ENCODE results near the gene SSTR3. TPM values are rescaled to one million over a fixed set of nuclear protein-coding genes. Genes with fewer than 3 reads are reported as not detected.

Gene SSTR3
- total RNA-seq, 1 experiment from 2014 or later = 0.08 TPM

GRCh38 chr22:37214731-37215030 is 2.4 kb upstream of the SSTR3 start:
- H3K27ac ChIP-seq (ENCODE audit: low read length) = no peak overlapping the region
- ChIA-PET POLR2A (no interaction called here), CTCF (no interaction called here)
- BruUV-seq (replicated peaks) = no TSS peak
- no peaks in the 10 kb centered on the region for H3K36me3 ChIP-seq (ENCODE audit: control insufficient read depth, insufficient read depth, low read length)
- no peak for DNase-seq (ENCODE audit: low read depth, low spot score)
- H3K27me3 ChIP-seq (ENCODE audit: control insufficient read depth, insufficient read depth, low read length) = no peaks in the 10 kb centered on the region
- in situ Hi-C loops (cut with HindIII; ENCODE audit: low pct_unique_long_range_greater_than_20kb, low sequenced_read_pairs) (no loop called here), intact Hi-C loops (cut with micrococcal nuclease; ENCODE audit: unreplicated experiment) (no loop called here)
- H3K9me3 ChIP-seq (ENCODE audit: control insufficient read depth, insufficient read depth, low read depth, low read length) = no peaks in the 10 kb centered on the region
- no peak for ATAC-seq
- H3K4me3 ChIP-seq (ENCODE audit: low read depth in 2 of 2, low read length in 2 of 2) = no peak overlapping the region
- no peaks in the 10 kb centered on the region for H3K4me1 ChIP-seq (ENCODE audit: control insufficient read depth, insufficient read depth, low read length)
- TF ChIP-seq SIN3A (IDR thresholded peaks at IDR 0.05; ENCODE audit: borderline replicate concordance, insufficient read depth, low read depth, low read length) (no peak), POLR2AphosphoS5 (IDR thresholded peaks at IDR 0.05; ENCODE audit: low read depth, low read length) (no peak), TCF7L2 (IDR thresholded peaks at IDR 0.05; ENCODE audit: low read depth, low read length) (no peak)
- TF ChIP-seq, protein P1, sequence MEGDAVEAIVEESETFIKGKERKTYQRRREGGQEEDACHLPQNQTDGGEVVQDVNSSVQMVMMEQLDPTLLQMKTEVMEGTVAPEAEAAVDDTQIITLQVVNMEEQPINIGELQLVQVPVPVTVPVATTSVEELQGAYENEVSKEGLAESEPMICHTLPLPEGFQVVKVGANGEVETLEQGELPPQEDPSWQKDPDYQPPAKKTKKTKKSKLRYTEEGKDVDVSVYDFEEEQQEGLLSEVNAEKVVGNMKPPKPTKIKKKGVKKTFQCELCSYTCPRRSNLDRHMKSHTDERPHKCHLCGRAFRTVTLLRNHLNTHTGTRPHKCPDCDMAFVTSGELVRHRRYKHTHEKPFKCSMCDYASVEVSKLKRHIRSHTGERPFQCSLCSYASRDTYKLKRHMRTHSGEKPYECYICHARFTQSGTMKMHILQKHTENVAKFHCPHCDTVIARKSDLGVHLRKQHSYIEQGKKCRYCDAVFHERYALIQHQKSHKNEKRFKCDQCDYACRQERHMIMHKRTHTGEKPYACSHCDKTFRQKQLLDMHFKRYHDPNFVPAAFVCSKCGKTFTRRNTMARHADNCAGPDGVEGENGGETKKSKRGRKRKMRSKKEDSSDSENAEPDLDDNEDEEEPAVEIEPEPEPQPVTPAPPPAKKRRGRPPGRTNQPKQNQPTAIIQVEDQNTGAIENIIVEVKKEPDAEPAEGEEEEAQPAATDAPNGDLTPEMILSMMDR (IDR thresholded peaks at IDR 0.05) = no peak
- TF ChIP-seq, protein P2, sequence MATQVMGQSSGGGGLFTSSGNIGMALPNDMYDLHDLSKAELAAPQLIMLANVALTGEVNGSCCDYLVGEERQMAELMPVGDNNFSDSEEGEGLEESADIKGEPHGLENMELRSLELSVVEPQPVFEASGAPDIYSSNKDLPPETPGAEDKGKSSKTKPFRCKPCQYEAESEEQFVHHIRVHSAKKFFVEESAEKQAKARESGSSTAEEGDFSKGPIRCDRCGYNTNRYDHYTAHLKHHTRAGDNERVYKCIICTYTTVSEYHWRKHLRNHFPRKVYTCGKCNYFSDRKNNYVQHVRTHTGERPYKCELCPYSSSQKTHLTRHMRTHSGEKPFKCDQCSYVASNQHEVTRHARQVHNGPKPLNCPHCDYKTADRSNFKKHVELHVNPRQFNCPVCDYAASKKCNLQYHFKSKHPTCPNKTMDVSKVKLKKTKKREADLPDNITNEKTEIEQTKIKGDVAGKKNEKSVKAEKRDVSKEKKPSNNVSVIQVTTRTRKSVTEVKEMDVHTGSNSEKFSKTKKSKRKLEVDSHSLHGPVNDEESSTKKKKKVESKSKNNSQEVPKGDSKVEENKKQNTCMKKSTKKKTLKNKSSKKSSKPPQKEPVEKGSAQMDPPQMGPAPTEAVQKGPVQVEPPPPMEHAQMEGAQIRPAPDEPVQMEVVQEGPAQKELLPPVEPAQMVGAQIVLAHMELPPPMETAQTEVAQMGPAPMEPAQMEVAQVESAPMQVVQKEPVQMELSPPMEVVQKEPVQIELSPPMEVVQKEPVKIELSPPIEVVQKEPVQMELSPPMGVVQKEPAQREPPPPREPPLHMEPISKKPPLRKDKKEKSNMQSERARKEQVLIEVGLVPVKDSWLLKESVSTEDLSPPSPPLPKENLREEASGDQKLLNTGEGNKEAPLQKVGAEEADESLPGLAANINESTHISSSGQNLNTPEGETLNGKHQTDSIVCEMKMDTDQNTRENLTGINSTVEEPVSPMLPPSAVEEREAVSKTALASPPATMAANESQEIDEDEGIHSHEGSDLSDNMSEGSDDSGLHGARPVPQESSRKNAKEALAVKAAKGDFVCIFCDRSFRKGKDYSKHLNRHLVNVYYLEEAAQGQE (IDR thresholded peaks at IDR 0.05; ENCODE audit: insufficient read depth in 1 of 2, low read depth in 2 of 2, low read length in 1 of 2) = no peak

- intact Hi-C loops (cut with micrococcal nuclease; ENCODE audit: unreplicated experiment) (no loop called here), in situ Hi-C loops (cut with HindIII; ENCODE audit: low pct_unique_long_range_greater_than_20kb, low sequenced_read_pairs) (no loop called here)
- TF ChIP-seq, protein P2 (IDR thresholded peaks at IDR 0.05; ENCODE audit: insufficient read depth in 1 of 2, low read depth in 2 of 2, low read length in 1 of 2) = no peak
- TF ChIP-seq POLR2AphosphoS5 (IDR thresholded peaks at IDR 0.05; ENCODE audit: low read depth, low read length) (no peak), SIN3A (IDR thresholded peaks at IDR 0.05; ENCODE audit: borderline replicate concordance, insufficient read depth, low read depth, low read length) (no peak), TCF7L2 (IDR thresholded peaks at IDR 0.05; ENCODE audit: low read depth, low read length) (no peak)
- TF ChIP-seq, protein P1 (IDR thresholded peaks at IDR 0.05) = no peak
- Histone ChIP-seq H3K9me3 (ENCODE audit: control insufficient read depth, insufficient read depth, low read depth, low read length) (no peaks in the 10 kb centered on the region), H3K4me1 (ENCODE audit: control insufficient read depth, insufficient read depth, low read length) (no peaks in the 10 kb centered on the region), H3K27me3 (ENCODE audit: control insufficient read depth, insufficient read depth, low read length) (no peaks in the 10 kb centered on the region), H3K4me3 (ENCODE audit: low read depth in 2 of 2, low read length in 2 of 2) (no peak overlapping the region), H3K36me3 (ENCODE audit: control insufficient read depth, insufficient read depth, low read length) (no peaks in the 10 kb centered on the region), H3K27ac (ENCODE audit: low read length) (no peak overlapping the region)
- DNase-seq (ENCODE audit: low read depth, low spot score) (no peak), ATAC-seq (no peak)
- CTCF ChIA-PET = interaction anchor here (0.7 kb wide), 1 partner anchor 30 kb away, joined by 3 read pairs; no protein-coding TSS in a partner anchor
- BruUV-seq (replicated peaks) = no TSS peak
- POLR2A ChIA-PET = no interaction called here
Observed at GRCh38 chr22:37213941-37214730, 1.9 kb upstream of the SSTR3 start.

Data from Panc1 (cell line).